Activated B cell treated with CpG ODN at 0.5 μM for 24 hours (primary cell): ENCODE results near the gene CSPG4. TPM values are rescaled to one million over a fixed set of nuclear protein-coding genes. Genes with fewer than 3 reads are reported as not detected.
A peak's percentile ranks its signal among the peaks of the same experiment; 100 is the strongest.
"Not testable (repeated sequence)": the region's sequence is repeated elsewhere in the genome, so short reads cannot be mapped to it uniquely, and the experiment has no call there.

Source experiments
- ATAC-seq: fragments of 200-7000 bp; cut with Tn5 transposase; one replicate; pipeline ENCODE4 v1.10.0; 2021; ENCODE audit warnings: low read depth, mild to moderate bottlenecking, moderate library complexity
- CTCF ChIA-PET: fragments of 350-600 bp; sonication (Branson Sonifier 250); formaldehyde crosslinking; loops from one replicate; lab custom pipeline; 2021; ENCODE audit warnings: antibody characterized with exemption; lab: Charles Lee
- POLR2A ChIA-PET: fragments of 350-600 bp; sonication (Branson Sonifier 250); formaldehyde crosslinking; loops from one replicate; lab custom pipeline; 2021; ENCODE audit warnings: antibody characterized with exemption; lab: Charles Lee
- DNase-seq: peaks from one replicate; pipeline ENCODE4 v3.0.0; 2022
- H3K27ac Mint-ChIP-seq: one replicate; pipeline ENCODE4 v1.8.0; 2020; ENCODE audit warnings: mixed read lengths
- H3K27me3 Mint-ChIP-seq: one replicate; pipeline ENCODE4 v1.8.0; 2021; ENCODE audit warnings: mixed read lengths
- H3K36me3 Mint-ChIP-seq: one replicate; pipeline ENCODE4 v1.8.0; 2021; ENCODE audit warnings: low read depth, mixed read lengths
- H3K4me1 Mint-ChIP-seq: one replicate; pipeline ENCODE4 v1.8.0; 2021; ENCODE audit warnings: mixed read lengths
- H3K4me3 Mint-ChIP-seq: one replicate; pipeline ENCODE4 v1.8.0; 2020; ENCODE audit warnings: mild to moderate bottlenecking, mixed read lengths
- H3K9me3 Mint-ChIP-seq: one replicate; pipeline ENCODE4 v1.8.0; 2020; ENCODE audit warnings: mixed read lengths
- intact Hi-C: fragments of 100-400 bp; cut with micrococcal nuclease; formaldehyde crosslinking; loops from one replicate; pipeline ENCODE4 v1.15.1; 2024
- total RNA-seq: library from RNA; stranded (reverse); gene quantifications from 2 replicates; pipeline ENCODE4 v1.2.3, GENCODE V29; 2022
- TF ChIP-seq, protein P1 (sequence below): fragments of 200-600 bp; IDR thresholded peaks from one replicate; pipeline ENCODE4 v1.8.0; 2022; ENCODE audit warnings: antibody characterized with exemption, mild to moderate bottlenecking

The CSPG4 gene
- total RNA-seq, 1 donor from 2014 or later = not detected

DNA sequence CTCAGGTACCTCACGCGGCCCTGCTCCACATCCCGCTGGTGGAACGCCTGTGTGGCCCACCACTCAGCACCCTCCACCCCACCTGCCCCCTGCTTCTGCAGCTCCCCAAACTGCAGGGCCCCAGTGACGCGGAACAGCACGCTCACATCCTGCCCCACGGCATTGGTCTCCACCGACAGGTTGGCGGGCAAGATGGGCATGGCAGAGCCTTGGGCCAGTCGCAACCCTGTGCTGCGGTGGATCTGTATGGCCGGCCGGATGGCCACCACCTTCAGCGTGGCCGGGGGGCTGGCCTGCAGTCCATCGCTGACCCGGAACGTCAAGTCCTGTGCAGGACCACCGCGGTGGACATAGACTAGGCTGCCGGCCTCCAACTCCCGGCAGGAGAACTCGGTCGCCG, 23.8 kb downstream of the CSPG4 start:
- TF ChIP-seq, protein P1, sequence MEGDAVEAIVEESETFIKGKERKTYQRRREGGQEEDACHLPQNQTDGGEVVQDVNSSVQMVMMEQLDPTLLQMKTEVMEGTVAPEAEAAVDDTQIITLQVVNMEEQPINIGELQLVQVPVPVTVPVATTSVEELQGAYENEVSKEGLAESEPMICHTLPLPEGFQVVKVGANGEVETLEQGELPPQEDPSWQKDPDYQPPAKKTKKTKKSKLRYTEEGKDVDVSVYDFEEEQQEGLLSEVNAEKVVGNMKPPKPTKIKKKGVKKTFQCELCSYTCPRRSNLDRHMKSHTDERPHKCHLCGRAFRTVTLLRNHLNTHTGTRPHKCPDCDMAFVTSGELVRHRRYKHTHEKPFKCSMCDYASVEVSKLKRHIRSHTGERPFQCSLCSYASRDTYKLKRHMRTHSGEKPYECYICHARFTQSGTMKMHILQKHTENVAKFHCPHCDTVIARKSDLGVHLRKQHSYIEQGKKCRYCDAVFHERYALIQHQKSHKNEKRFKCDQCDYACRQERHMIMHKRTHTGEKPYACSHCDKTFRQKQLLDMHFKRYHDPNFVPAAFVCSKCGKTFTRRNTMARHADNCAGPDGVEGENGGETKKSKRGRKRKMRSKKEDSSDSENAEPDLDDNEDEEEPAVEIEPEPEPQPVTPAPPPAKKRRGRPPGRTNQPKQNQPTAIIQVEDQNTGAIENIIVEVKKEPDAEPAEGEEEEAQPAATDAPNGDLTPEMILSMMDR = no peak
- H3K36me3 Mint-ChIP-seq = no peaks in the 10 kb centered on the region
- CTCF ChIA-PET = no interaction called here
- no peak overlapping the region for H3K27ac Mint-ChIP-seq
- POLR2A ChIA-PET = interaction anchor here (0.6 kb wide), 1 partner anchor 55 kb away, joined by 3 read pairs; no protein-coding TSS in a partner anchor
- ATAC-seq (no peak), DNase-seq (no peak)
- intact Hi-C loops = loop anchor here (10.0 kb wide), 1 partner anchor 284 kb away; no protein-coding TSS in a partner anchor
- H3K27me3 Mint-ChIP-seq = peaks cover 4% of the 10 kb centered on the region
- no peak overlapping the region for H3K4me3 Mint-ChIP-seq
- H3K4me1 Mint-ChIP-seq = peaks cover 22% of the 10 kb centered on the region
- H3K9me3 Mint-ChIP-seq = no peaks in the 10 kb centered on the region

DNA sequence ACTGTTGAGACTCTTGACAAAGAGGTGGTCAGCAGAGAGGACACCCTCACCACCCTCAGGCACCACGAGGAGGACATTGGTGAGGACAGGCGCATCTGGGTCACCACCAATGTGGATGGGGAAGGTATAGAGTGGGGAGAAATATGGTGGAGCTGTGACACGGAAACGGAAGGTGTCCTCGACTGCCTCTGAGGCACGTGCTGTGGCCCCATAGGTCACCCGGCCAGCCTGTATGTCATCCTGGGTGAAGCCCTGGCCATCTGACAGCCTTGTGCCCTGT, 24.4 kb downstream of the CSPG4 start:
- ATAC-seq (no peak), DNase-seq (no peak)
- Mint-ChIP-seq H3K27me3 (peaks cover 4% of the 10 kb centered on the region), H3K27ac (no peak overlapping the region), H3K4me1 (peaks cover 18% of the 10 kb centered on the region), H3K36me3 (no peaks in the 10 kb centered on the region), H3K4me3 (no peak overlapping the region), H3K9me3 (no peaks in the 10 kb centered on the region)
- intact Hi-C loops = loop anchor here (10.0 kb wide), 1 partner anchor 283 kb away; no protein-coding TSS in a partner anchor
- POLR2A ChIA-PET = no interaction called here
- CTCF ChIA-PET = no interaction called here
- TF ChIP-seq, protein P1 = no peak

DNA sequence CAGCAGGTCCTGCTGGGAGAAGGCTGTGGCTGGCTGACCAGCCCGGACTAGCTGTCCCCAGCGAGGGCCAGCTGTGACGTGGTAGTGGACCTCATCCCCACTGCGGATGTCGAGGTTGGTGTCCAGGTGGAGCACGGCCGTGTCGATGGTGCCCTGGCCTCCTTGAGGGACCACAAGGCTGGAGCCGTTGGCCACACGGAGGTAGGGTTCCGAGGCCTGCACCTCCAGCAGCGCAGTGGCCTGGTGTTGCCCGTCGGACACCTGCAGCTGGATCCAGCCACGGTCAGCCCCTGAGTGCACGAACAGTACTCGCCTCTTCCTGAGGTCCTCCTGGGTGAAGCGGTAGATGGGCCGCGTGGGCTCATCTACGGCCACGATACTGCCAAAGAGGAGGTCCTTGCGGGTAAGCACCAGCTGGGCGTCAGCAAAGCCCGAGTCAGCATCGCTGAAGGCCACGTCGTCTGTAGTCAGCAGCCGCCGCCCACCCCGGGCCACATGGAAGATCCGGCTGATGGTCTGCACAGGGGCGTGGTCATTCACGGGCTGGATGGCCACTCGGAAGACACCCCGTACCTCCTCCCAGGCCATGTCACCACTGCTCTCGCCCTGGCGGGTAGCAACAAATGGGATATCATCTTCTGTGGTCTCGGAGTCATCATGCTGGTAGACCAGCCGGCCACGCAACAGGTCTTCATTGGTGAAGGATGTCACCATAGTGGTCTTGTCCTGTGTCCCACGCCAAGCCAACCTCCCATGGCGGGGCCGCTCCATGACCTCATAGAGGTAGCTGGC, 25.0 kb downstream of the CSPG4 start:
- intact Hi-C loops = loop anchor here (10.0 kb wide), 1 partner anchor 283 kb away; no protein-coding TSS in a partner anchor
- ATAC-seq = no peak
- H3K36me3 Mint-ChIP-seq = no peaks in the 10 kb centered on the region
- no peak overlapping the region for H3K27ac Mint-ChIP-seq
- TF ChIP-seq, protein P1 = no peak
- H3K9me3 Mint-ChIP-seq = no peaks in the 10 kb centered on the region
- peaks cover 13% of the 10 kb centered on the region for H3K4me1 Mint-ChIP-seq
- CTCF ChIA-PET = no interaction called here
- H3K4me3 Mint-ChIP-seq = no peak overlapping the region
- no peak for DNase-seq
- POLR2A ChIA-PET = no interaction called here
- peaks cover 4% of the 10 kb centered on the region for H3K27me3 Mint-ChIP-seq

DNA sequence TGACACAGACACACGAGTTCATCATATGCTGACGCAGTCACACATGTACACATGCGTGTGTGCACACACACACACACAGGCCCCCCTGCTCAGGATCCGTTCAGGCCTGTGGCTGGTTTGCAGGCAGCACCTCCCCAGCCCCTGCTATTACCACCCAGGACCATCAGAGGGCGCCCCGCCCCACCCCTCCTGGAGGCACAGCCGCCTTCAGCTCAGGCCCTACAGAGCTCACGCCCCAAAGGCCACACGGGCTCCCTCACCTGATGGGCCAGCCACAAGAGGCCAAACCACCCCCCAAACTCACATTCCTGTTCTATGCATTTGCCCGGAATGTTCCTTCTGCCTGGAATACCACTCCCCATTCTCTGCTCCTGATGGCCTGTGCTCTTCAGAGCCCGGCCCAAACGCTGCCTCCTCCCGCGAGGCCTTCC, 26.4 kb downstream of the CSPG4 start:
- H3K4me1 Mint-ChIP-seq, H3K4me3 Mint-ChIP-seq, H3K27me3 Mint-ChIP-seq, H3K36me3 Mint-ChIP-seq, POLR2A ChIA-PET, H3K27ac Mint-ChIP-seq, H3K9me3 Mint-ChIP-seq: not testable (repeated sequence)
- CTCF ChIA-PET = interaction anchor here (0.6 to 1.4 kb wide), 11 partner anchors 8 to 319 kb away, joined by 3 to 6 read pairs (median 3); partner anchors contain the start of gene MAN2C1
- TF ChIP-seq, protein P1 = peak; percentile 23
- DNase-seq (peak; percentile 77), ATAC-seq (peak; percentile 95)
- intact Hi-C loops = loop anchor here (1.0 to 10.0 kb wide), 3 partner anchors 47 to 281 kb away; no protein-coding TSS in a partner anchor

DNA sequence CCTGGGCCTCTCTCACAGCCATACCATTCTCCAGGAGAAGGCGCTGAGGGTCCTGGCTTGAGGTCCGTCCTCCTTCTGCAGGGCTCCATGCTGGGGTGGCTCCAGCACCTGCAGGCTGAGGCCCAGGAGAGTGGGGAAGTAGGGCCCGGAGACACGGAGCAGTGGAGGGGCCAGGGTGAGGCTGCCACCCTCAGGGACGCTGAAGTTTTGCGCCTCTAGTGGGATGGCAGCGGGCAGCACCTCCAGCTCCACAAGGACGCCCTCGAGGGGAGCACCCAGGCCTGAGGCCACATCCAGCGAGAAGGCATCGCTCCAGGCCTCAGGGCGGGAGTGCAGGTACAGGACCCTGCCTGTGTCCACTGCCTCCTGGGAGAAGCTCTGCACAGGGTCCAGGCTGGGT, 27.5 kb downstream of the CSPG4 start:
- DNase-seq (no peak), ATAC-seq (no peak)
- H3K9me3 Mint-ChIP-seq = no peaks in the 10 kb centered on the region
- intact Hi-C loops = loop anchor here (10.0 kb wide), 1 partner anchor 280 kb away; no protein-coding TSS in a partner anchor
- H3K4me1 Mint-ChIP-seq = peaks cover 7% of the 10 kb centered on the region
- peaks cover 4% of the 10 kb centered on the region for H3K27me3 Mint-ChIP-seq
- no peak overlapping the region for H3K27ac Mint-ChIP-seq
- TF ChIP-seq, protein P1 = no peak
- POLR2A ChIA-PET = no interaction called here
- H3K4me3 Mint-ChIP-seq = no peak overlapping the region
- H3K36me3 Mint-ChIP-seq = no peaks in the 10 kb centered on the region
- CTCF ChIA-PET = interaction anchor here (1.0 to 1.2 kb wide), 2 partner anchors 8 to 174 kb away, joined by 3 read pairs; no protein-coding TSS in a partner anchor
